Measurements from ENCODE around the gene FUCA1. TPM values are rescaled to one million over a fixed set of nuclear protein-coding genes. Genes with fewer than 3 reads are reported as not detected.

FUCA1 gene
- total and polyA plus RNA-seq, 2 of the 8 experiments (the other 6 are each of a cell fraction or from before 2014, with no cell fraction given) = 5.9 to 6.4 TPM

DNA sequence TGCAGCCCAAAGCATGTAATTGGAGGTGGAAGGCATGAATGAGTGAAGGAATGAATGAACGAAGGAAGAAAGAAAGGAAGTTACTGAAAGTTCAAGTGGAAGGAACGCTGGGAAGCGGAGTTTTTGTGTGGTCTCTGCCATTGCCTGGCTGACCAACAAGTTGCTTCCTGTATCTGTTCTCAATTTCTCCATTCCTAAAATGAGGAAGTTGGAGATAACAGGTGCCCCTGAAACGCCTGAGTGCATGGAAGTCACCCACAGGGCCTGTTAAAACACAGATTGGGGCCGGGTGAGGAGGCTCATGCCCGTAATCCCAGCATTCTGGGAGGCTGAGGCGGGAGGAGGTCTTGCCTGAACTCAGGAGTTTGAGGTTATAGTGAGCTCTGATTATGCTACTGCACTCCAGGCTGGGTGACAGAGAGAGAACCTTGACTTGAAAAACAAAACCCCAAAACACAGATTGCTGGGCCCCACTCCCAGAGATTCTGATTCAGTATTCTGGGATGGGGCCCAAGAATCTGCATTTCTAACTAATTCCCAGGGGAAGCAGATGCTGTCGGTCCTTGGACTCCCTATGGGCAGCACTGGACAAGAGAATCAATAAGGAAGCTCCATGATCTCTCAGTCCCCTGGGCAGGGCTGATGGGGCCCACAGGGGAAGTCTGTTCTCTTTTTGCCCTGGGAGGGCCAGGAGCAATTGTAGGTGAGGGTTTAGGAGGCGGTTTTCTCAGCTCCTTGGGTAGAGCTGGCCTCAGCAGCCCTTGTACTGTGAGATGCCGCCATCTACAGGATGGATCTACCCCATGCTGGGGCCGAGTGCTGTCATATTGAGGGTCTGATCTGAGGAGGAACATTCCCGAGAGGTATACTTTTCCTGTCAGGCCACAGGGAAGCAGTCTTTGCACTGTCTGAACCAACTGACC lies 48.4 kb upstream of the FUCA1 start:
- 72 to 100% methylated on average over 1 to 12 of the region's 12 CpGs for WGBS, 2 experiments (ENCODE audit: extremely low coverage in 1 of 2, insufficient coverage in 1 of 2, insufficient read length in 1 of 2, insufficient replicate concordance in 2 of 2, low coverage in 1 of 2, low lambda C conversion rate in 2 of 2, missing lambda C conversion rate in 1 of 2)
- no peak overlapping the region for H3K18ac ChIP-seq (ENCODE audit: extremely low read depth, low read length)
- no peaks in the 10 kb centered on the region for H4K20me1 ChIP-seq (replicated peaks in 1 of 2; ENCODE audit: control insufficient read depth in 1 of 2, insufficient read depth in 2 of 2, low read length in 2 of 2)
- peaks cover 0 to 2% (median 0%) of the 10 kb centered on the region in 4 experiments; a peak in 2 of 7 replicates for H3K4me1 ChIP-seq (replicated peaks in 1 of 4; ENCODE audit: control insufficient read depth in 3 of 4, insufficient read depth in 4 of 4, low read length in 3 of 4)
- H3K27ac ChIP-seq (ENCODE audit: low read depth, low read length) = no peak overlapping the region
- no peak overlapping the region for H4K5ac ChIP-seq (ENCODE audit: insufficient read length, low read depth, low read length)
- 0 out of 2 replicates have a peak overlapping the region, but pooled peaks have one; percentile 29 for H2BK12ac ChIP-seq (ENCODE audit: low read depth, low read length)
- no peak overlapping the region for H2AK5ac ChIP-seq (ENCODE audit: low read depth, low read length)
- no peak overlapping the region for H3K14ac ChIP-seq (ENCODE audit: insufficient read length)
- H4K8ac ChIP-seq (ENCODE audit: extremely low read depth, insufficient read depth, low read length) = no peak overlapping the region; the same call in 1 of the 2 replicates
- H2AFZ ChIP-seq (ENCODE audit: low read length) = peak overlapping the region; percentile 43; the same call in 1 of the 2 replicates
- no peak overlapping the region for H2BK20ac ChIP-seq (ENCODE audit: low read length)
- H3K23ac ChIP-seq (ENCODE audit: insufficient read length) = no peak overlapping the region
- no peaks in the 10 kb centered on the region for H3K23me2 ChIP-seq (ENCODE audit: low read depth, low read length)
- no peak overlapping the region for H3K4ac ChIP-seq (replicated peaks; ENCODE audit: insufficient read length, low read depth, low read length)
- H3K9ac ChIP-seq (replicated peaks in 1 of 4; ENCODE audit: extremely low read depth in 1 of 4, low read depth in 3 of 4, low read length in 3 of 4) = no peak overlapping the region
- H3K4me3 ChIP-seq (ENCODE audit: extremely low read depth in 1 of 4, insufficient read depth in 2 of 4, low read depth in 3 of 4, low read length in 4 of 4) = no peak overlapping the region
- no peak overlapping the region for H3K4me2 ChIP-seq (ENCODE audit: insufficient read depth in 1 of 2, low read depth in 2 of 2, low read length in 2 of 2)
- POLR2A ChIA-PET (ENCODE audit: partially characterized antibody) = interaction anchor here (0.7 to 1.5 kb wide), 8 partner anchors 41 to 224 kb away, joined by 3 to 5 read pairs (median 4); partner anchors contain the start of genes RPL11 and SRSF10
- no peak overlapping the region for H3K56ac ChIP-seq (replicated peaks; ENCODE audit: insufficient read length, low read depth, low read length)
- H3K9me3 ChIP-seq (ENCODE audit: insufficient read depth in 2 of 2, low read depth in 1 of 2, low read length in 1 of 2) = no peaks in the 10 kb centered on the region
- H3K36me3 ChIP-seq (ENCODE audit: control insufficient read depth in 2 of 4, insufficient read depth in 4 of 4, low read length in 3 of 4) = no peaks in the 10 kb centered on the region; a peak in 1 of 8 replicates
- TF ChIP-seq, protein P1, sequence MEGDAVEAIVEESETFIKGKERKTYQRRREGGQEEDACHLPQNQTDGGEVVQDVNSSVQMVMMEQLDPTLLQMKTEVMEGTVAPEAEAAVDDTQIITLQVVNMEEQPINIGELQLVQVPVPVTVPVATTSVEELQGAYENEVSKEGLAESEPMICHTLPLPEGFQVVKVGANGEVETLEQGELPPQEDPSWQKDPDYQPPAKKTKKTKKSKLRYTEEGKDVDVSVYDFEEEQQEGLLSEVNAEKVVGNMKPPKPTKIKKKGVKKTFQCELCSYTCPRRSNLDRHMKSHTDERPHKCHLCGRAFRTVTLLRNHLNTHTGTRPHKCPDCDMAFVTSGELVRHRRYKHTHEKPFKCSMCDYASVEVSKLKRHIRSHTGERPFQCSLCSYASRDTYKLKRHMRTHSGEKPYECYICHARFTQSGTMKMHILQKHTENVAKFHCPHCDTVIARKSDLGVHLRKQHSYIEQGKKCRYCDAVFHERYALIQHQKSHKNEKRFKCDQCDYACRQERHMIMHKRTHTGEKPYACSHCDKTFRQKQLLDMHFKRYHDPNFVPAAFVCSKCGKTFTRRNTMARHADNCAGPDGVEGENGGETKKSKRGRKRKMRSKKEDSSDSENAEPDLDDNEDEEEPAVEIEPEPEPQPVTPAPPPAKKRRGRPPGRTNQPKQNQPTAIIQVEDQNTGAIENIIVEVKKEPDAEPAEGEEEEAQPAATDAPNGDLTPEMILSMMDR (IDR thresholded peaks at IDR 0.05; ENCODE audit: control extremely low read depth in 1 of 3, insufficient read depth in 1 of 3, low read depth in 1 of 3, low read length in 3 of 3) = peak; percentile 67 to 74 (median 73)
- TF ChIP-seq RAD21 (IDR thresholded peaks at IDR 0.05 in 1 of 2, conservative IDR thresholded peaks at IDR 0.05 in 1 of 2; ENCODE audit: low read depth in 2 of 2, low read length in 2 of 2) = peak; percentile 84 to 88
- TF ChIP-seq NRF1 (IDR thresholded peaks at IDR 0.05; ENCODE audit: low read depth, low read length) = no peak
- TF ChIP-seq, protein P2, sequence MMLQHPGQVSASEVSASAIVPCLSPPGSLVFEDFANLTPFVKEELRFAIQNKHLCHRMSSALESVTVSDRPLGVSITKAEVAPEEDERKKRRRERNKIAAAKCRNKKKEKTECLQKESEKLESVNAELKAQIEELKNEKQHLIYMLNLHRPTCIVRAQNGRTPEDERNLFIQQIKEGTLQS (IDR thresholded peaks at IDR 0.05; ENCODE audit: insufficient read depth, low read depth, low read length) = peak; percentile 59; the same call in 1 of the 2 replicates
- FAIRE-seq (no peak), DNase-seq (ENCODE audit: low read depth in 1 of 2, low spot score in 2 of 2) (peak; percentile 59 to 83)
- no peaks in the 10 kb centered on the region for H3K79me2 ChIP-seq (ENCODE audit: control insufficient read depth in 1 of 2, insufficient read depth in 2 of 2, low read length in 2 of 2)
- no peak overlapping the region for H2BK120ac ChIP-seq (replicated peaks; ENCODE audit: low read depth, low read length)
- H3K79me1 ChIP-seq (ENCODE audit: low read depth, low read length) = no peaks in the 10 kb centered on the region
- peak overlapping the region; percentile 88; the same call in 1 of the 2 replicates for H2BK15ac ChIP-seq (ENCODE audit: low read length)
- no peak overlapping the region for H4K91ac ChIP-seq (replicated peaks; ENCODE audit: insufficient read length, low read length)
- H3K27me3 ChIP-seq (replicated peaks in 1 of 4; ENCODE audit: control insufficient read depth in 3 of 4, extremely low read depth in 1 of 4, insufficient read depth in 3 of 4, low read length in 3 of 4) = no peaks in the 10 kb centered on the region
- CTCF ChIA-PET (ENCODE audit: partially characterized antibody) = interaction anchor here (0.5 to 2.5 kb wide), 30 partner anchors 9 to 329 kb away, joined by 3 to 32 read pairs (median 4); partner anchors contain the start of gene GALE
- H2BK5ac ChIP-seq (ENCODE audit: low read depth, low read length) = no peak overlapping the region

Measured in H1 (cell line).